GM12873 (cell line): ENCODE results near the gene PELI2.

Experiments used
- CTCF ChIP-seq: IDR thresholded peaks from 2 replicates; pipeline ENCODE4 v1.5.1; 2012; ENCODE audit warnings: low read depth, mild to moderate bottlenecking, moderate library complexity, low read length, control low read depth; ENCODE audit not compliant: insufficient read depth; ENCODE audit errors: missing control alignments

Gene PELI2

GRCh38 chr14:56120091-56120691 lies 2.0 kb downstream of the PELI2 start:
- no peak for TF ChIP-seq CTCF

- TF ChIP-seq CTCF = no peak
Measured at GRCh38 chr14:56121816-56122215, 3.6 kb downstream of the PELI2 start.

GRCh38 chr14:56122301-56122700 lies 4.1 kb downstream of the PELI2 start:
- no peak for TF ChIP-seq CTCF

- TF ChIP-seq CTCF = no peak
Measured at GRCh38 chr14:56124327-56124726, 6.1 kb downstream of the PELI2 start.

- TF ChIP-seq CTCF = no peak
Measured at GRCh38 chr14:56125772-56126636, 7.8 kb downstream of the PELI2 start.

- TF ChIP-seq CTCF = no peak
Measured at GRCh38 chr14:56126637-56126913, 8.4 kb downstream of the PELI2 start.

- no peak for TF ChIP-seq CTCF
Measured at GRCh38 chr14:56127156-56127555, 8.9 kb downstream of the PELI2 start.
